Transverse colon (tissue), 4 donors: Measurements from ENCODE around the gene PLEKHG2. TPM values are rescaled to one million over a fixed set of nuclear protein-coding genes. Genes with fewer than 3 reads are reported as not detected.

Experiments
- DNase-seq: peaks from one replicate; pipeline ENCODE4 v3.0.0-alpha.2; 2019
- H3K27ac ChIP-seq, 4 donors: fragments of 200-600 bp; sonication (generic); 2 replicates each; pipeline ENCODE4 v1.5.1; 2016 to 2018; ENCODE audit warnings: inconsistent platforms in 4 of 4
- H3K27me3 ChIP-seq: fragments of 200-600 bp; sonication (generic); 2 replicates; pipeline ENCODE4 v1.5.1; 2017; ENCODE audit warnings: inconsistent platforms
- H3K36me3 ChIP-seq, 4 donors: fragments of 200-600 bp; sonication (generic); 2 replicates each; pipeline ENCODE4 v1.5.1; 2017 to 2019; ENCODE audit warnings: inconsistent platforms in 4 of 4
- H3K4me1 ChIP-seq, 4 donors: fragments of 200-600 bp; sonication (generic); 2 replicates each; pipeline ENCODE4 v1.5.1; 2017 to 2020; ENCODE audit warnings: inconsistent platforms in 4 of 4
- H3K4me3 ChIP-seq, 4 donors: fragments of 200-600 bp; sonication (generic); 1 replicate in 1 of 4; 2 replicates in 3 of 4; pipeline versions ENCODE4 v1.5.1 to v1.6.1; 2017 to 2019; ENCODE audit warnings: inconsistent platforms in 4 of 4
- H3K9me3 ChIP-seq, 2 donors: fragments of 200-600 bp; sonication (generic); 2 replicates each; pipeline ENCODE4 v1.5.1; 2017 to 2019; ENCODE audit warnings: inconsistent platforms in 2 of 2
- EP300 ChIP-seq: sonication (generic); formaldehyde crosslinking; IDR thresholded peaks from one replicate; pipeline ENCODE4 v1.6.1; 2017; ENCODE audit warnings: antibody characterized with exemption, low read depth
- POLR2A ChIP-seq: fragments of 450-650 bp; IDR thresholded peaks from one replicate; pipeline ENCODE4 v1.6.1; 2016; ENCODE audit warnings: antibody characterized with exemption, mild to moderate bottlenecking, moderate library complexity
- POLR2AphosphoS5 ChIP-seq, 3 donors: sonication (generic); formaldehyde crosslinking; IDR thresholded peaks; one replicate each; pipeline ENCODE4 v1.6.1; 2016; ENCODE audit warnings: antibody characterized with exemption in 3 of 3
- WGBS, 2 donors: methylation state at CpG; one replicate each; pipeline ENCODE4 v1.1.5; 2018; ENCODE audit warnings: low coverage in 1 of 2; 5-methylcytosine and 5-hydroxymethylcytosine counted together
- in situ Hi-C, 4 donors: fragments of 200-750 bp; cut with MboI; loops; one replicate each; pipeline versions ENCODE4 v1.15.0 to v1.15.1; 2017; ENCODE audit warnings: low sequenced_read_pairs in 3 of 4, low pct_ligation_motif_present in 1 of 4, low pct_unique_long_range_greater_than_20kb in 1 of 4
- intact Hi-C: fragments of 100-400 bp; cut with DNase I; formaldehyde crosslinking; loops from one replicate; pipeline ENCODE4 v1.15.1; 2023; ENCODE audit warnings: low total_unique reads
- total RNA-seq, 4 donors: library from RNA; depleted of rRNA; stranded (reverse); fragments of >200 nt; gene quantifications; one replicate each; pipeline ENCODE4 v1.1.0, GENCODE V29; 2016
- TF ChIP-seq, protein P1 (sequence below), 5 experiments: fragments of 200-600 bp in 3 of 5; fragments of 450-650 bp in 2 of 5; sonication (generic) in 3 of 5; IDR thresholded peaks; 1 replicate in 2 of 5; 2 replicates in 3 of 5; pipeline ENCODE4 v1.5.1; 2016 to 2017; ENCODE audit warnings: antibody characterized with exemption in 5 of 5, inconsistent platforms in 3 of 5, mild to moderate bottlenecking in 2 of 5, moderate library complexity in 1 of 5

The PLEKHG2 gene
- total RNA-seq, 4 donors from 2014 or later, result 6.1 to 27.7 (median 11.9) TPM

DNA sequence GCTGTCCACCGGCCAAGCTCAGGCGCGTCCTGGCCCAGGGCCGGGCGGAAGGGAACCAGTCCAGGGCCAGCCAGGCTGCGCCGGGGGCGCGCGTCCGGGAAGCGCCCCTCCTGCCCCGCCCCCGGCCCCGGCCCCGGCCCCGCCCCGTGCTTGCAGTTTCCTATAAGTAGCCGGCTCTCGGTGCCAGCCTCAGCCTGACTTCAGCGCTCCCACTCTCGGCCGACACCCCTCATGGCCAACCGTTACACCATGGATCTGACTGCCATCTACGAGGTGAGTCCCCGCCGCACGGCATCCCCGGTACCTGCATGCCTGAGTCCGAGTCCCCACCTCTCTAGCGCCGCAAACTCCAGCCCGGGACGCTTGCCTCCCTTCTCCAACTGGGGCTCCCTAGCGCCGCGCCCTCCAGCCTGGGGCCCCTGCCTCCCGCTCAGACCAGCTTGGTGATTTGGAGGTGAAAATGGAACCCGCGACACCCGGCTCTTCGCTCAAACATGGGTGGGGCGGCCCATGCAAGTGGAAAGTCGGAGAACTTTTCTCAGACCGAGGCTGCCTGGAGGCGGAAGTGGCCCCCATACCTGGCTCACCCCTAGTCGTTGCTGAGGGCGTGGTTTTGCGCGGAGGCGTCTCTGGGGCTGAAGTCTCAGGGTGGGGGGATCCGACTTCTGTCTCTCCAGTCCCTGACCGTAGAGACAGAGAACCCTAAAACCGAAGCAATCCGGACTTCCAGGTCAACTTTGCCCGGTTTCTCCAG, 5.6 kb upstream of the PLEKHG2 start, which contains the start of gene ZFP36:
Gene ZFP36, plus strand, starts transcription at position 192 of the 754 bp plus-strand sequence. Its CDS starts 58 bp downstream, at position 250.
- H3K27ac ChIP-seq, result peak within 1 kb of the TSS; percentile 98 to 100 (median 99)
- DNase-seq, result peak; percentile 96
- WGBS, 2 donors, result 1% methylated on average over 37 of the region's 56 CpGs; no CpG with 5 or more reads in 1 of the 2 donors
- no peaks in the 10 kb centered on the region for H3K27me3 ChIP-seq
- peak within 1 kb of the TSS; percentile 66 to 86 (median 84) for H3K4me3 ChIP-seq
- H3K9me3 ChIP-seq, result no peaks in the 10 kb centered on the region
- H3K36me3 ChIP-seq, result peaks cover 0 to 14% (median 8%) of the 10 kb centered on the region in 4 donors
- intact Hi-C loops, result no loop called here
- TF ChIP-seq EP300 (peak; percentile 62), POLR2A (peak; percentile 100), POLR2AphosphoS5 (IDR thresholded peaks at IDR 0.05) (peak; percentile 100)
- TF ChIP-seq, protein P1, sequence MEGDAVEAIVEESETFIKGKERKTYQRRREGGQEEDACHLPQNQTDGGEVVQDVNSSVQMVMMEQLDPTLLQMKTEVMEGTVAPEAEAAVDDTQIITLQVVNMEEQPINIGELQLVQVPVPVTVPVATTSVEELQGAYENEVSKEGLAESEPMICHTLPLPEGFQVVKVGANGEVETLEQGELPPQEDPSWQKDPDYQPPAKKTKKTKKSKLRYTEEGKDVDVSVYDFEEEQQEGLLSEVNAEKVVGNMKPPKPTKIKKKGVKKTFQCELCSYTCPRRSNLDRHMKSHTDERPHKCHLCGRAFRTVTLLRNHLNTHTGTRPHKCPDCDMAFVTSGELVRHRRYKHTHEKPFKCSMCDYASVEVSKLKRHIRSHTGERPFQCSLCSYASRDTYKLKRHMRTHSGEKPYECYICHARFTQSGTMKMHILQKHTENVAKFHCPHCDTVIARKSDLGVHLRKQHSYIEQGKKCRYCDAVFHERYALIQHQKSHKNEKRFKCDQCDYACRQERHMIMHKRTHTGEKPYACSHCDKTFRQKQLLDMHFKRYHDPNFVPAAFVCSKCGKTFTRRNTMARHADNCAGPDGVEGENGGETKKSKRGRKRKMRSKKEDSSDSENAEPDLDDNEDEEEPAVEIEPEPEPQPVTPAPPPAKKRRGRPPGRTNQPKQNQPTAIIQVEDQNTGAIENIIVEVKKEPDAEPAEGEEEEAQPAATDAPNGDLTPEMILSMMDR (IDR thresholded peaks at IDR 0.05), result peak in 2 of 5 experiments; percentile 3 to 12
- peaks cover 27 to 60% (median 57%) of the 10 kb centered on the region in 4 donors for H3K4me1 ChIP-seq
- in situ Hi-C loops, result no loop called here

DNA sequence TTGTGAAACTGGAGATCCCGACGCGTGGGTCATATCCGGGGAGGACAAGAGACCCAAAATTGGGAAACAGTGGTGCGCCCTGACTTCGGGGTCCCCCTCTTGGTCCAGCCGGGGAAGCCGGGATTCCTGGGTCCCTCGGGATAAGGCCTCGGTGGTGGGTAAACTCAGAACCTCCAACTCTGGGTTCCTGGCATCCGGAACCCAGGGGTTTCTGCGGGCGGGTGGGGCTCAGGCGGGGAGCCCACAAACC, 5.1 kb upstream of the PLEKHG2 start:
- H3K4me1 ChIP-seq, result peaks cover 22 to 55% (median 52%) of the 10 kb centered on the region in 4 donors

DNA sequence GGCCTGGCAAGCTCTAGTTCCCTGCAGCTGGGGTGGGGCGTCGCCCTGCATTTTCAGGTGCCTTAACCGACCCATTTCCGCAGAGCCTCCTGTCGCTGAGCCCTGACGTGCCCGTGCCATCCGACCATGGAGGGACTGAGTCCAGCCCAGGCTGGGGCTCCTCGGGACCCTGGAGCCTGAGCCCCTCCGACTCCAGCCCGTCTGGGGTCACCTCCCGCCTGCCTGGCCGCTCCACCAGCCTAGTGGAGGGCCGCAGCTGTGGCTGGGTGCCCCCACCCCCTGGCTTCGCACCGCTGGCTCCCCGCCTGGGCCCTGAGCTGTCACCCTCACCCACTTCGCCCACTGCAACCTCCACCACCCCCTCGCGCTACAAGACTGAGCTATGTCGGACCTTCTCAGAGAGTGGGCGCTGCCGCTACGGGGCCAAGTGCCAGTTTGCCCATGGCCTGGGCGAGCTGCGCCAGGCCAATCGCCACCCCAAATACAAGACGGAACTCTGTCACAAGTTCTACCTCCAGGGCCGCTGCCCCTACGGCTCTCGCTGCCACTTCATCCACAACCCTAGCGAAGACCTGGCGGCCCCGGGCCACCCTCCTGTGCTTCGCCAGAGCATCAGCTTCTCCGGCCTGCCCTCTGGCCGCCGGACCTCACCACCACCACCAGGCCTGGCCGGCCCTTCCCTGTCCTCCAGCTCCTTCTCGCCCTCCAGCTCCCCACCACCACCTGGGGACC, 4.6 kb upstream of the PLEKHG2 start:
- WGBS, 2 donors, result 1 to 2% methylated on average over 13 to 27 of the region's 40 CpGs
- Histone ChIP-seq H3K27ac (peak overlapping the region; percentile 98 to 100 (median 99)), H3K4me3 (peak overlapping the region; percentile 66 to 86 (median 84)), H3K9me3 (no peaks in the 10 kb centered on the region), H3K27me3 (peaks cover 2% of the 10 kb centered on the region), H3K36me3 (peaks cover 0 to 14% (median 8%) of the 10 kb centered on the region in 4 donors), H3K4me1 (peaks cover 21 to 51% (median 49%) of the 10 kb centered on the region in 4 donors)
- intact Hi-C loops (no loop called here), in situ Hi-C loops (no loop called here)
- TF ChIP-seq, protein P1 (IDR thresholded peaks at IDR 0.05), result peak in 1 of 5 experiments; percentile 18
- TF ChIP-seq EP300 (no peak), POLR2AphosphoS5 (IDR thresholded peaks at IDR 0.05) (peak; percentile 77 to 99 (median 90)), POLR2A (peak; percentile 57)
- DNase-seq, result peak; percentile 82

More for the DNA sequence above, 5.1 kb upstream of the PLEKHG2 start:
- H3K4me3 ChIP-seq, result peak overlapping the region; percentile 66 to 86 (median 84)
- no peaks in the 10 kb centered on the region for H3K9me3 ChIP-seq
- peak overlapping the region; percentile 98 to 100 (median 99) for H3K27ac ChIP-seq
- no peak for DNase-seq
- TF ChIP-seq POLR2AphosphoS5 (IDR thresholded peaks at IDR 0.05), result no peak
- no peak for TF ChIP-seq EP300
- TF ChIP-seq, protein P1 (IDR thresholded peaks at IDR 0.05), result no peak
- no peak for TF ChIP-seq POLR2A
- H3K36me3 ChIP-seq, result peaks cover 0 to 14% (median 8%) of the 10 kb centered on the region in 4 donors
- WGBS, 2 donors, result 0% methylated on average over 1 to 10 of the region's 14 CpGs
- in situ Hi-C loops, result no loop called here
- H3K27me3 ChIP-seq, result no peaks in the 10 kb centered on the region
- intact Hi-C loops, result no loop called here
